K562 (cell line): ENCODE results near the gene PRTFDC1.

Experiments used
- CBFB ChIP-seq: sonication (generic); formaldehyde crosslinking; IDR thresholded peaks from 2 replicates; pipeline ENCODE4 v1.4.0; 2020; ENCODE audit warnings: mild to moderate bottlenecking, missing genetic modification reagents
- CTCF ChIP-seq, 3 experiments: IDR thresholded peaks in 2 of 3; conservative IDR thresholded peaks in 1 of 3; 2 replicates each; pipeline ENCODE4 v1.5.1; 2011 to 2012; ENCODE audit warnings: low read length in 3 of 3, mild to moderate bottlenecking in 3 of 3, control low read depth in 2 of 3, improper control_type of control experiment in 1 of 3, inconsistent platforms in 1 of 3, low read depth in 1 of 3, mixed read lengths in 1 of 3, moderate library complexity in 1 of 3; ENCODE audit not compliant: insufficient read depth in 2 of 3
- E2F1 ChIP-seq: sonication (generic); formaldehyde crosslinking; IDR thresholded peaks from 2 replicates; pipeline ENCODE4 v1.8.1; 2023; ENCODE audit warnings: mild to moderate bottlenecking, missing genetic modification reagents, moderate library complexity
- RCOR1 ChIP-seq, 2 experiments: IDR thresholded peaks; 2 replicates each; pipeline ENCODE4 v1.6.1; 2012; ENCODE audit warnings: low read depth in 2 of 2, low read length in 2 of 2, borderline replicate concordance in 1 of 2, improper control_type of control experiment in 1 of 2
- SMARCC2 ChIP-seq: fragments of 450-650 bp; IDR thresholded peaks from 2 replicates; pipeline ENCODE4 v1.6.1; 2017; ENCODE audit warnings: antibody characterized with exemption, moderate library complexity, mild to moderate bottlenecking, low read depth
- TAF9B ChIP-seq: fragments of 450-650 bp; IDR thresholded peaks from 2 replicates; pipeline ENCODE4 v1.6.1; 2018; ENCODE audit warnings: mild to moderate bottlenecking; ENCODE audit not compliant: partially characterized antibody
- ZBTB7A ChIP-seq: IDR thresholded peaks from 2 replicates; pipeline ENCODE4 v1.6.1; 2011; ENCODE audit warnings: low read depth, mild to moderate bottlenecking, low read length, moderate library complexity, borderline replicate concordance; ENCODE audit not compliant: control insufficient read depth
- ZC3H11A ChIP-seq: IDR thresholded peaks from 2 replicates; pipeline ENCODE4 v1.6.1; 2012; ENCODE audit warnings: low read depth, low read length, improper control_type of control experiment
- ZHX1 ChIP-seq: fragments of 150-350 bp; conservative IDR thresholded peaks from 2 replicates; pipeline ENCODE4 v1.6.1; 2014; ENCODE audit warnings: low read length

- TF ChIP-seq TAF9B (no peak), SMARCC2 (no peak), ZC3H11A (no peak), CBFB (CRISPR knock-in tag) (no peak), E2F1 (CRISPR knock-in tag) (no peak), ZHX1 (no peak), ZBTB7A (no peak), RCOR1 (IDR thresholded peaks at IDR 0.05; ENCODE audit: borderline replicate concordance in 1 of 2, low read depth in 2 of 2, low read length in 2 of 2) (no peak), CTCF (IDR thresholded peaks at IDR 0.05 in 2 of 3, conservative IDR thresholded peaks at IDR 0.05 in 1 of 3; ENCODE audit: insufficient read depth in 2 of 3, low read depth in 1 of 3, low read length in 3 of 3) (no peak)
Measured at GRCh38 chr10:24907956-24908355, 44.5 kb downstream of the PRTFDC1 start.
